Activated T-helper 1 cell treated with anti-CD3 and anti-CD28 coated beads, Interleukin-12 subunit alpha, Interleukin-12 subunit beta, Interleukin-2, Interleukin-4 antibody, amounts not matched to agents 30 ng/mL and 10 ng/mL and 1 ng/mL, durations not matched to agents 14 hours and 24 hours and 36 hours (primary cell): ENCODE measurements around the gene RUNDC3A. TPM values are rescaled to one million over a fixed set of nuclear protein-coding genes. Genes with fewer than 3 reads are reported as not detected.
A peak's percentile ranks its signal among the peaks of the same experiment; 100 is the strongest.

Experiments used
- DNase-seq: peaks from one replicate; pipeline ENCODE4 v3.0.0; 2021; ENCODE audit warnings: low spot score
- H3K27ac Mint-ChIP-seq: one replicate; pipeline ENCODE4 v1.8.0; 2021; ENCODE audit warnings: mild to moderate bottlenecking, mixed read lengths
- H3K27me3 Mint-ChIP-seq: one replicate; pipeline ENCODE4 v1.8.0; 2022; ENCODE audit warnings: mild to moderate bottlenecking, moderate library complexity, mixed read lengths; ENCODE audit not compliant: insufficient read depth
- H3K36me3 Mint-ChIP-seq: one replicate; pipeline ENCODE4 v1.8.0; 2021; ENCODE audit warnings: low read depth, mixed read lengths
- H3K4me1 Mint-ChIP-seq: one replicate; pipeline ENCODE4 v1.8.0; 2021; ENCODE audit warnings: low read depth, mixed read lengths
- H3K4me3 Mint-ChIP-seq: one replicate; pipeline ENCODE4 v1.8.0; 2021; ENCODE audit warnings: mild to moderate bottlenecking, moderate library complexity, mixed read lengths
- H3K9me3 Mint-ChIP-seq: one replicate; pipeline ENCODE4 v1.8.0; 2021; ENCODE audit warnings: mixed read lengths
- intact Hi-C: fragments of 100-400 bp; cut with micrococcal nuclease; formaldehyde crosslinking; loops from one replicate; pipeline ENCODE4 v1.15.1; 2024
- total RNA-seq: library from RNA; stranded (reverse); gene quantifications from 2 replicates; pipeline ENCODE4 v1.2.3, GENCODE V29; 2022

Gene RUNDC3A
- total RNA-seq, 1 donor from 2014 or later, result 0.13 TPM

DNA sequence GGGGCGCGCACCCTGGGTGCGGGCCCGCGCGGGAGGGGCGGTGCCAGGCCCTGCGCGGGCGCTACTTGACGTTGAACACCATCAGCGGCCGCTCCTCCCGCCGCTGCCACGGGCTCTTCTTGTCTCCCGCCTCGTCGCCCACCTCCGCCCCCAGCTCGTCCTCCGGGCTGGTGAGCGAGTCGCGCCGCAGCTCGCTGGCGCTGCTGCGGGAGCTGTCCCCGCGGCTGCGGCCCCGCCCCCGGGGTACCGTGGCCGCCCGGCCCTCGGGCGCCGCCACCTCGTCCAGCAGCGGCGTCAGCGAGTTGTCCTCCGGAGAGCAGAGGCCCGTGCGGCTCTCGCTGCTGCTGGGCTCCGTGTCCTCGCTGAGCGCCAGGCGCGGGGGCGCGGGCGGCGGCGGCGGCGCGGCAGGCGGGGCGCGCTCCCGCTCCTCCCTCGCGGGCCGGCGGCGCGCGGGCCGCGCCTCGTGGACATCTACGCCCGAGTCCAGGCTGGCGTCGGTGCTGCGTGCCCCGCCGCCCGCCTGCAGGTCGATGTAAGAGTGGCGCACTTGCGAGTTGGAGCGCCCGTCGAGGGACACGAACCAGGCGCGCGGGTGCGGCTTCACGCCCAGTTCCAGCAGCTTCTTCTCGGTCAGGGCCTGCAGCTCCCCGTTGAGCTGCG lies 45.4 kb downstream of the RUNDC3A start:
- H3K36me3 Mint-ChIP-seq, result peaks cover 7% of the 10 kb centered on the region
- peak overlapping the region; percentile 45 for H3K4me3 Mint-ChIP-seq
- DNase-seq, result peak; percentile 13
- peaks cover 8% of the 10 kb centered on the region for H3K27me3 Mint-ChIP-seq
- H3K27ac Mint-ChIP-seq, result no peak overlapping the region
- H3K9me3 Mint-ChIP-seq, result no peaks in the 10 kb centered on the region
- intact Hi-C loops, result no loop called here
- H3K4me1 Mint-ChIP-seq, result peaks cover under 1% of the 10 kb centered on the region

DNA sequence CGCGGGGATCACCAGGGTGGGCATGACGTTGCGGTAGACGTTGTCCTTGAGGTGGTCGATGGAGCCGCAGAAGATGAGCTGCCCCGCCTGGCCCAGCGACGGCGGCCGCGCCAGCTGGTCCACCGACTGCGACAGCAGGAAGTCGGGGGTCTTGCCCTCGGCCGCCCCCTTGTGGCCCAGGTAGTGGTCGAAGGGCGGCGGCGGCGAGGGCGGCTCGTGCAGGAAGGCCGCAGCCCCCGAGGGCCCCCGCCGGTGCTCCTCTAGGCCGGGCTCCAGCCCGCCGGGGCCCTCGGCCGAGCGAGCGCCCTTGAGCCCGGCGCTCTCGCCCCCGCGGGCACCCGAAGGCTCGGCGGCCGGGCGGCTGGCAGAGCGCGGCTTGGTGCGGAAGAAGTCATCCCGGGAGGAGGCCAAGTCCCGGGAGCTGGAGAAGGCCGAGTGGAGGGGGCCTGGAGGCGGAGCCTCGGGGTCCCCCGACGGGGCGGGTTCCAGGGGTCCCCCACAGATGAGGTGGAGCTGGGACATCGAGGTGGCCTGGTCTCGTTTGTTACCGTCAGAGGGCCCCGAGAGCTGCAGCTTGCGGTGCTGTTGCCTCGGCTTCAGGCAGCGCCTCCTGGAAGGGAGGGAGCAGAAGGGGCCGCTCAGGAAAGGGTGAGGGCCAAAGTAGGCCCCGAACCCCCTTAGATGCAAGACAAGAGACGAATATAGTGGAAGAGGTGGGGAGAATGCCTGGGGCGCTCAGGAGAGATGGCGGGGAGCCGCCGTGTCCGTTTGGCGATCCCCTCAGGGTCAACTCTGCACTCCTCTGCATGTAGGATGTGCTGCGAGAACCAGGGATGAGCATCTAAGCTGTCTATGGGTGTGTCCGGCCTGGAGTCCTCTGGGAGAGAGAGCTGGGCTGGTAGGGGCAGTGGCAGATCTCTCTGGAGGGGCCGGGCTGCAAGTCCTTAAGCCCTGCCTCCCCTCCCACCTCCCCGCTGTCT lies 46.5 kb downstream of the RUNDC3A start:
- peak; percentile 24 for DNase-seq
- intact Hi-C loops, result no loop called here
- Mint-ChIP-seq H3K9me3 (no peaks in the 10 kb centered on the region), H3K36me3 (peaks cover 4% of the 10 kb centered on the region), H3K27me3 (peaks cover 14% of the 10 kb centered on the region), H3K4me1 (no peaks in the 10 kb centered on the region), H3K4me3 (peak overlapping the region; percentile 45), H3K27ac (no peak overlapping the region)

DNA sequence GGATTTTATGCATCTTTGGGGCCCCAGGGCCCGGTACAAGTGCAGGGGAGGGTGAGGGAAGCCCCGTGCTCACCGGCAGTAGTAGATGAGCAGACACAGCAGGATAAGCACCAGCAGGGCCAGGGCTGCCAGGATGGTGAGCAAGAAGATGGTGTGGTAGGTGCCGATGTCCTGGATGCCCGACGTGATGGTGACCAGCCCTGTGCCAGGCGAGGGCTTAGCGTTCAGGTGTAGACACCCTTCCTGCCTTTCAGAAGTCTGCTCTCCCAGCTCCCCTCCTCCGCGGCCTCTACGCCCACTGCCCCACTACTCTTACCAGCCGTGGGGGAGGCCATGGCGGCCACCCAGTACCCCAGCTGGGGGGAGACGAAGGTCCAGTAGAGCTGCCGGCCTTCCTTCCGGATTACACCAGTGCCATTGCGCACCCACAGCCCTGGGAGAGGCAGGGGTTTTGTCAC lies 47.3 kb downstream of the RUNDC3A start:
- H3K27me3 Mint-ChIP-seq, result peaks cover 21% of the 10 kb centered on the region
- no peaks in the 10 kb centered on the region for H3K4me1 Mint-ChIP-seq
- H3K36me3 Mint-ChIP-seq, result peaks cover 4% of the 10 kb centered on the region
- H3K9me3 Mint-ChIP-seq, result no peaks in the 10 kb centered on the region
- no peak overlapping the region for H3K4me3 Mint-ChIP-seq
- no peak for DNase-seq
- intact Hi-C loops, result no loop called here
- no peak overlapping the region for H3K27ac Mint-ChIP-seq

DNA sequence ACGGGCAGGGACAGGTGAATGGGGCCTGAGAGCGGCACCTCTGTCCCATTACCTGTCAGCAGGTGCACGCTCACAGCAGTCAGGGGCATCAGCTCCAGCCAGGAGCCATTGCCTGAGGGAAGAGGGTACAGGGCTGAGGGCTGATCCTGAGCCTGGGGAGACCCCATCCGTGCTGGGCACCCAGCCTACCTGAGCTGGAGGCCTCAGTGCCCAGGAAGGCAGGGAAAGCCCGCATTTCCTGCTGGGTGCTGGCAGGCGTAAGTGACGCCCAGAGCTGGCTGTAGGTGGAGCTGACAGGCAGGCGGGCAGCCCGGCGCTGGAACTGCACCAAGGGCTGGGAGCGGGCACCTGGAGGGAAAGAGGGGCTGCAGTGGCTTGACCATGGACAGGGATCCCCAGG lies 47.8 kb downstream of the RUNDC3A start:
- no peak for DNase-seq
- intact Hi-C loops, result no loop called here
- Mint-ChIP-seq H3K27me3 (peaks cover 23% of the 10 kb centered on the region), H3K4me1 (no peaks in the 10 kb centered on the region), H3K4me3 (no peak overlapping the region), H3K36me3 (peaks cover 4% of the 10 kb centered on the region), H3K27ac (no peak overlapping the region), H3K9me3 (no peaks in the 10 kb centered on the region)

DNA sequence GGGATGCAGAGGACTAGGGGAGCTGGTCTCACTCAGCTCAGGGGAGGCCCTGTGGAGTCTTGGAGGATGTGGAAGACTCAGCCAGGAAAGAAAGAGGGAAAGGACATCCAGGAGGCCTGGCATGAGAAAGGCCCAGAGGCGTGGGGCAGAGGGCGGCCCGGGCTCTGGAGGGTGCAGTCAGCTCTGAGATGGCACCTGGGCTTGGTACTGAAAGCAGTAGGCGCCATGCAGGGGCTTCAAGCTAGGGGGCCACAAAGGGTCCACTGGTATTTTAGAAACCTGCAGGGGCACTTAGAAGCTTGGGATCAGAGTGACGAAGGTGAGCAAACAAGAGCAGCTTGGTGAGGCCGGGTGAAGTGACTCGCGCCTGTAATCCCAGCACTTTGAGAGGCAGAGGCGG lies 49.7 kb downstream of the RUNDC3A start:
- intact Hi-C loops, result no loop called here
- Mint-ChIP-seq H3K4me1 (no peaks in the 10 kb centered on the region), H3K9me3 (no peaks in the 10 kb centered on the region), H3K27me3 (peaks cover 34% of the 10 kb centered on the region), H3K27ac (no peak overlapping the region), H3K36me3 (peaks cover under 1% of the 10 kb centered on the region), H3K4me3 (no peak overlapping the region)
- no peak for DNase-seq

DNA sequence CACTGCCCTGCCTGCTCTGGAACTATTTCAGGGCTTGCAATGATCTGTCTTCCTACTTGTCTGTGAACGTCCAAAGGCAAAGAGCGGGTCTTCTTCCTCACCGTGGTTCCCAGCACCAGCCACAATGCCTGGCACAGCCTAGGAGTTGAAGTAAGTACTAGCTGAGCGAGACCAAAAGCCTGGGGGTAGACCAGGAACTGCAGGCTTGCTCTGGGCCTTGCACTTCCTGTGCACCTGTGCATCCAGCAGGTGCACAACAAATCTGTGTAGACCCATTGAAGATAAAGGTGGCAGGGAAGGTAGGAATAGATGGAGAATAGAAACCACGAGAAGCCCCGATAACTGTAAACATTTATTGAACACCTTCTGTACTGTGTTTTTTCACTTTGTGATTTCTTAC lies 50.6 kb downstream of the RUNDC3A start:
- H3K4me1 Mint-ChIP-seq, result no peaks in the 10 kb centered on the region
- no peak for DNase-seq
- H3K4me3 Mint-ChIP-seq, result no peak overlapping the region
- H3K9me3 Mint-ChIP-seq, result no peaks in the 10 kb centered on the region
- intact Hi-C loops, result no loop called here
- no peaks in the 10 kb centered on the region for H3K36me3 Mint-ChIP-seq
- H3K27me3 Mint-ChIP-seq, result peaks cover 34% of the 10 kb centered on the region
- no peak overlapping the region for H3K27ac Mint-ChIP-seq

DNA sequence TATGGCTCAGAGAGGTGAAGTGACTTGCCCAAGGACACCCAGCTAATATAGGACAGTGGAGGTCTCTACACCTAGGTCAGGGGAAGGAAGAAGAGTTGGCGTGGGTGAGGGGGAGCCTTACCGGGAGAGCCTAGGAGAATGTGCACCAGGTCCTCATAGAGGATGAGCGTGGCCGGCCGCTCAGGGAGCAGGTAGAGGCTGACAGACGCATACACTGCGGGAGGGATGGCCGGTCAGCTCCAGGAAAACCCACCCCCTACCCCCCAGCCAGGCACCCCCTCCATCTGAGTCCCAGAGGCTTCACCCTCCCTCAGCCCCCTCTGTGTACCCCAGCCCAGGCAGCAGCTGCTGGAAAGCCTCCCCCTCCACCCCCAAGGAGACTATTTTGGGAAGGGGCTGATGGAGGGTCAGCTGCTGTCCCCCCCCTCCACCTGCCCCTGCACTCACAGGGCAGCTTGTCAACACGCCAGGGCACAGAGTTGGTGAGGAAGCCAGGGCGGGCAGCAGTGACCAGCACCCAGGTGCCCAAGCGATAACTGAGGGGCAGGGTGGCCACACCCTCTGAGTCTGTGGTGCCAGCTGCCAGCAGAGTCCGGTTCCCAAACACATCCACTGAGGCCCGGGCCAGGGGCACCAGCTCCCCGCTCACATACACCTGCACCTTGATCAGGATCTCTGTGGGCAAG lies 51.2 kb downstream of the RUNDC3A start:
- Mint-ChIP-seq H3K4me1 (no peaks in the 10 kb centered on the region), H3K4me3 (no peak overlapping the region)

DNA sequence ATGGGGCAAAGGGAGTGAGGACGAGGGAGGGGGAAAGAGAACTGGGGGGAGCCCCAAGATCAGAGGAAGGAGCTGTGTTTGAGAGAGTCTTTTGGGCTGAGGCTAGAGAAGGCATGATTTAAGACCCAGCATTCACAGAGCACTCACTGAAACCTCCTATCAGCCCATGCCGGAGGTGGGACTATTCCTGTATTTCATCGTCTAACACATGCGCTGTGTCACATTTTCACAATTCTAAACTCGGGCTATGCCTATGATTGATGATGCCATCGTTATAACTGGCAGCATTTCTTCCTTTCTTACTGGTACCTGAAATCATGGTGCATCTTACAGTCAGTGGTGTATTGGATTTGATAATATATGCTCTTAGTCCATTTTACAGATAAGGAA lies 51.7 kb downstream of the RUNDC3A start:
- intact Hi-C loops, result no loop called here
- no peaks in the 10 kb centered on the region for H3K9me3 Mint-ChIP-seq
- H3K27ac Mint-ChIP-seq, result no peak overlapping the region
- no peaks in the 10 kb centered on the region for H3K36me3 Mint-ChIP-seq
- DNase-seq, result no peak
- H3K4me3 Mint-ChIP-seq, result no peak overlapping the region
- H3K4me1 Mint-ChIP-seq, result no peaks in the 10 kb centered on the region
- peaks cover 42% of the 10 kb centered on the region for H3K27me3 Mint-ChIP-seq

More for the DNA sequence above, 51.2 kb downstream of the RUNDC3A start:
- peaks cover 38% of the 10 kb centered on the region for H3K27me3 Mint-ChIP-seq
- H3K27ac Mint-ChIP-seq, result no peak overlapping the region
- no peak for DNase-seq
- H3K36me3 Mint-ChIP-seq, result no peaks in the 10 kb centered on the region
- no peaks in the 10 kb centered on the region for H3K9me3 Mint-ChIP-seq
- intact Hi-C loops, result no loop called here

DNA sequence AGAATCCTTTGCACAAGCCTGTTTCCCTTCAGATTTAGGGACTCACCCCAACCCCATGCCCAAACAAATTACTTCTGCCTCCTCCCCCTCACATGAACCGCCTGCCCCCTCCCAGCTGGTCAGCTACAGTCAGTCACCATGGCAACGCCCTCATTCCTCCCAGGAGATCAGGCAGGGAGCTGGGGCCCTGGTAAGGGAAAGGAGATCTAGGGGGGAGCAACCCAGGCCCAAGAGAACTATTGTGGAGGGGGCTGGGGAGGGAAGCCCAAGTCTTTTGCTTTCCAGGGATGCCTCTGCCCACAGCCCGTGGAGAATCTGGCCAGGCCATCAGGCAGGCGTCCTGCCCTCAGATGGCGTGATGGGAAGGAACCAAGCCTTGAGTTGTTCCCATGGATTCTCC lies 52.4 kb downstream of the RUNDC3A start:
- intact Hi-C loops, result no loop called here
- Mint-ChIP-seq H3K36me3 (no peaks in the 10 kb centered on the region), H3K4me1 (no peaks in the 10 kb centered on the region), H3K27me3 (peaks cover 40% of the 10 kb centered on the region), H3K4me3 (no peak overlapping the region), H3K27ac (no peak overlapping the region), H3K9me3 (no peaks in the 10 kb centered on the region)
- no peak for DNase-seq

DNA sequence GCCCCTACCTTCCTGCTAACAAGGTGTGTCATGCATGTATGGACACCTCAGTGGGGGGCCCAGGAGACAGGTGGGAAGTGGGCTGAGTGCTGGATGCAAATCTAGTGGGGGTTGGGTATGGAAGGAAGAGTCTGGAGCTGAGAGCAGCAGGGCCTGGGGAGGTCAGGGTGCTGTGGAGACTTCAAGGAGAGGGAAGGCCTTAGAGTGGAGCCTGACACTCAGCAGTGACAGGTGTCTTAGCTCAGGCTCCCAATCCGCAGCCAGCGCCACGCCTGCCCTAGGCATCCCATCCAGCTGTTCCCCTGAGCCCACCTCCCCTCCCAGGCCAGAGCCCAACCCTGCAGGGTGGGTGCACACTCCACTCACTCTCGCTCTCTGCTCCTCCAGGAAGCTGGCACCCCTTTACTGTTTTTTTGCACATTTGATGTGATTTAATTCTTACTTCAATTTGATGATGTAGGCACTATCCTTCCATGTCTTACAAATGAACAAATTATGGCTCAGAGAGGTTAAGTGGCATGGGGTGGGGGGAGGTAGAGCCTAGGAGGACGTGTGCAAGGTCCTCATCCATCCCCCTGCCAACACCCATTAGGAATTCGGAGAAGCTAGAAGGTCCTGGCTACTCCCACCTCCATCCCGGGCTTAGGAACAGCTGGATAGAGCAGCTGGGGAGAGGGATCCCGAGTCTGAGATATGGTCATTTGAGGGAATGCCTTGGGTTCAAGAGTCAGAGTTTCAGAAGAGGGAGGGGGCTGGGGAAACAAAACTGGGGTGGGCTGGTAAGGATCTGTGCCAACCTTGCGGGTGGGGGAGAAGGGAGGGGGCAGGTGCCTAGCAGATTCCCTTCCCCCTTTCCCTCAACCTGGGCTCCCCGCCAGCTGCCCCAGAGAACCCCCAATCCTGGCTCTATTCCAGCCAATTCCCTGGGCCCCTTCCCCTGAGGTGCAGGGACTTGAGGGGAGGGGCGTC lies 53.2 kb downstream of the RUNDC3A start:
- intact Hi-C loops, result no loop called here
- no peaks in the 10 kb centered on the region for H3K4me1 Mint-ChIP-seq
- no peaks in the 10 kb centered on the region for H3K36me3 Mint-ChIP-seq
- DNase-seq, result no peak
- H3K27ac Mint-ChIP-seq, result no peak overlapping the region
- peaks cover 45% of the 10 kb centered on the region for H3K27me3 Mint-ChIP-seq
- no peak overlapping the region for H3K4me3 Mint-ChIP-seq
- no peaks in the 10 kb centered on the region for H3K9me3 Mint-ChIP-seq

DNA sequence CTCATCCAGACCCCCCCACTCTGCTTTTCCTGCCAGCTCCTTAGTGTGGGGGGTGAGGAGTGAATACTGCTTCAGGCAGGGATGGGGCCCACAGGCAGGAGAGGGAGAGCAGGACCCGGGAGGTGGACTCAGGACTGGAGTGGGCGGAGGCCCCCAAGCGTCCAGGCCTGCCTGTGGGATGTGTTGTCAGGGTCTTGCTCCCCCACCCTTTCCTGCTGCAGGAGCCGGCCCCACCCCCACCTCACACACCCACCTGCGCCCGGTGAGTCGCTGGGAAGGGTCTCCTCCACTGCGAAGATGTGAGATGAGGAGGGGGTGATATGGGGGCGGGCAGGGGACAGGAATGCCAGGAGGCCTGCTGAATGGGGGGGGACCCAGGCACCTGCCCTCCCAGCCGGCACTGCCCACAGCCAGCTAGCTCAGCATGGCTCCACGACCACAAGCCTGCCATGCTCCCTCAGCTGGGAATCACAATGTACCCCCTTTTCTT lies 54.1 kb downstream of the RUNDC3A start:
- Mint-ChIP-seq H3K27ac (no peak overlapping the region), H3K4me3 (peak overlapping the region; percentile 39), H3K9me3 (no peaks in the 10 kb centered on the region), H3K4me1 (no peaks in the 10 kb centered on the region), H3K36me3 (no peaks in the 10 kb centered on the region), H3K27me3 (peaks cover 49% of the 10 kb centered on the region)
- DNase-seq, result no peak
- intact Hi-C loops, result no loop called here
